PFSK-1 (cell line): ENCODE results near the gene SUPT3H.

Experiments used
- FOXP2 ChIP-seq: optimal IDR thresholded peaks from 2 replicates; pipeline ENCODE3; 2011; ENCODE audit warnings: borderline replicate concordance, control low read depth, inconsistent platforms; ENCODE audit not compliant: insufficient read depth; ENCODE audit errors: extremely low read length, extremely low read depth
- POLR2AphosphoS5 ChIP-seq: IDR thresholded peaks from 2 replicates; pipeline ENCODE4 v1.6.1; 2012; ENCODE audit warnings: low read depth, mild to moderate bottlenecking, control low read depth, low read length, moderate library complexity
- REST ChIP-seq, 2 experiments: IDR thresholded peaks; 2 replicates each; pipeline versions ENCODE4 v1.6.1 to v1.8.0; 2011 to 2012; ENCODE audit warnings: low read depth in 2 of 2, low read length in 2 of 2, control low read depth in 1 of 2, inconsistent platforms in 1 of 2, mild to moderate bottlenecking in 1 of 2, moderate library complexity in 1 of 2; ENCODE audit not compliant: insufficient read depth in 1 of 2
- SIN3A ChIP-seq: IDR thresholded peaks from 2 replicates; pipeline ENCODE4 v1.6.1; 2012; ENCODE audit warnings: mild to moderate bottlenecking, low read length, moderate library complexity, borderline replicate concordance; ENCODE audit not compliant: insufficient read depth
- TAF1 ChIP-seq: IDR thresholded peaks from 2 replicates; pipeline ENCODE4 v1.6.1; 2012; ENCODE audit warnings: low read length, control low read depth, borderline replicate concordance; ENCODE audit not compliant: insufficient read depth

The SUPT3H gene

GRCh38 chr6:45084257-45084656 lies 293.5 kb downstream of the SUPT3H start:
- TF ChIP-seq REST (IDR thresholded peaks at IDR 0.05; ENCODE audit: insufficient read depth in 1 of 2, low read depth in 2 of 2, low read length in 2 of 2) (no peak), POLR2AphosphoS5 (no peak), FOXP2 (no peak), TAF1 (no peak)

- no peak for TF ChIP-seq POLR2AphosphoS5
- no peak for TF ChIP-seq REST (IDR thresholded peaks at IDR 0.05; ENCODE audit: insufficient read depth in 1 of 2, low read depth in 2 of 2, low read length in 2 of 2)
- TF ChIP-seq FOXP2, result no peak
- no peak for TF ChIP-seq SIN3A
- no peak for TF ChIP-seq TAF1
Observed at GRCh38 chr6:45082091-45082490, 295.6 kb downstream of the SUPT3H start.

GRCh38 chr6:45081634-45082033 lies 296.1 kb downstream of the SUPT3H start:
- TF ChIP-seq POLR2AphosphoS5, result no peak
- TF ChIP-seq FOXP2, result no peak
- no peak for TF ChIP-seq SIN3A
- TF ChIP-seq REST (IDR thresholded peaks at IDR 0.05; ENCODE audit: insufficient read depth in 1 of 2, low read depth in 2 of 2, low read length in 2 of 2), result no peak
- no peak for TF ChIP-seq TAF1

- TF ChIP-seq POLR2AphosphoS5, result no peak
- TF ChIP-seq TAF1, result no peak
- no peak for TF ChIP-seq FOXP2
- no peak for TF ChIP-seq REST (IDR thresholded peaks at IDR 0.05; ENCODE audit: insufficient read depth in 1 of 2, low read depth in 2 of 2, low read length in 2 of 2)
- TF ChIP-seq SIN3A, result no peak
Observed at GRCh38 chr6:45078432-45078831, 299.3 kb downstream of the SUPT3H start.
